ENCODE results near the gene TNNC1. TPM values are rescaled to one million over a fixed set of nuclear protein-coding genes. Genes with fewer than 3 reads are reported as not detected.
A peak's percentile ranks its signal among the peaks of the same experiment; 100 is the strongest.

Gene TNNC1
- total RNA-seq, 1 donor from 2014 or later, result 0.13 TPM

DNA sequence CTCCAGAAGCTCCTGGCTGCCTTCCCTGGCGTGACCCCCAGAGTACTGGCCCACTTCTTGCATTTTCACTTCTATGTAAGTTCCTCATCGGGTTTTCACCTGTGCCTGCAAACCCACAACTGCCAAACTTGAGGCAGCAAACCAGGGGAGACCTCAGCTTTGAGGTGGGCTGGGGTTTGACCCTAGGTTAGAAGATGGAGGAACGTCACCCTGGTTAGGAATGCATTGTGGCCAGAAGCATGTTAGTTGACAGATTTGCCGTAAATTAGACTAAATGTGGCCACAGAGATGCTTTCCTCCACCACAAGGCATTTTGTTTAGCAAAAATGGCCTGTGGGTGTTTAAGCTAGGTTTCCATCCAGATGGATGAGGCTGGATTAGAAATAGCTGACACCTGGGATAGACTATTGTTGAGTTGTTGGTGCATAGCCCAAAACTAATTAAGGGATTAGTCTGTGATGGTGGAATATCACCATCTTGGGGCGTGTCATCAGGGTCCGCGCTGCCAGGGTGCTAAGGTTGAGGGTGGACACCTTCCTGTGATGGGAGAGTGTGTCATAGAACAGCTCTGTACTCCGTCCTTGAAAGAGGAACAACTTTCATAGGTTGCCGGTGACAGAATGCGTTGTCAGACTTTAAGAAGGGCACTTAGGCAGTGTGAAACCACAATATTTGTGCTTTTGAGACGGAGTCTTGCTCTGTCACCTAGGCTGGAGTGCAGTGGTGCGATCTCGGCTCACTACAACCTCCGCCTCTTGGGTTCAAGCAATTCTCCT lies 5.1 kb upstream of the TNNC1 start:
- DNase-seq (ENCODE audit: low read depth in 2 of 2), result no peak

GRCh38 chr3:52458031-52458760 lies 4.4 kb upstream of the TNNC1 start:
- no peak for DNase-seq (ENCODE audit: low read depth in 2 of 2)

DNA sequence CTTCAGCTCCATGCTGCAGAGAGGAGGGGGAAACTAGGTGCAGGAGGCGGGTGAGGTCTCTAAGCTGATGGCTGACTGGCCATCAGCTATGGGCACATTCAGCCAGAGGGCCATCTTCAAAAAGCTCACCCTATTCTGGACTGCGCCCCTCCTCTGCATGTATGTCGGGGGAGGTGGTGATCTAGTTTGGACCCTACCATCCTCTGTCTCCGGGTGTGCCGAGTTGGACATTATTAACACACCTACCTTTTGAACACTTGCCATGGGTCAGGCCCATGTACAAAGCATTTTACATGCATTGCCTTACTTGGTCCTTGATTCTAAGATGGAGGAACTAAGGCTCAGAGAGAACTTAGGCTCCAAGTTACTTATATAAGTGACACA lies 3.0 kb upstream of the TNNC1 start:
- no peak for DNase-seq (ENCODE audit: low read depth in 2 of 2)

GRCh38 chr3:52456169-52456799 lies 2.4 kb upstream of the TNNC1 start:
- DNase-seq (ENCODE audit: low read depth in 2 of 2), result peak in 1 of 2 donors; percentile 24

- DNase-seq (ENCODE audit: low read depth in 2 of 2), result peak; percentile 50 to 88
Observed at GRCh38 chr3:52455283-52456168, 1.7 kb upstream of the TNNC1 start, which contains the start of gene NISCH. TSS of gene NISCH (plus strand) at chr3:52455604. CDS start at chr3:52455642, 38 bp downstream.

DNA sequence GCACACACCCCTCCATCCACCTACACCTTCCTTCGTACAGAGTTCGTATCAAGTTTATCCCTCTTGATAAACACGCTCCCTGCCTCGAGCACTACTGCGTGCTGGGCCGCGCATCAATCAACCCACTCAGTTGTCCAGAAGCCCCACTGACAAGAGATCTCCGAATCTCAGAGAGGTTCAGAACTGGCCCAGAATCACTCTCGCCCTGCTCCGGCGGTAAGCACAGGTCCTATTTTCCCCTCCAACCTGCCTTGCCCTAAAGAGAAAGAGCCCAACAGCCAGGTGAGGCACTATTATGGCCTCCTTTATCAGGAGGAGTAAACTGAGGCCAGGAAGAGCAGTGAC lies 1.1 kb upstream of the TNNC1 start:
- no peak for DNase-seq (ENCODE audit: low read depth in 2 of 2)

- DNase-seq (ENCODE audit: low read depth in 2 of 2), result no peak
Observed at GRCh38 chr3:52454250-52454937, 553 bp upstream of the TNNC1 start.

- DNase-seq (ENCODE audit: low read depth in 2 of 2), result no peak
Observed at GRCh38 chr3:52452570-52453221, 1.1 kb downstream of the TNNC1 start.

GRCh38 chr3:52452126-52452525 lies 1.7 kb downstream of the TNNC1 start:
- no peak for DNase-seq (ENCODE audit: low read depth in 2 of 2)

DNA sequence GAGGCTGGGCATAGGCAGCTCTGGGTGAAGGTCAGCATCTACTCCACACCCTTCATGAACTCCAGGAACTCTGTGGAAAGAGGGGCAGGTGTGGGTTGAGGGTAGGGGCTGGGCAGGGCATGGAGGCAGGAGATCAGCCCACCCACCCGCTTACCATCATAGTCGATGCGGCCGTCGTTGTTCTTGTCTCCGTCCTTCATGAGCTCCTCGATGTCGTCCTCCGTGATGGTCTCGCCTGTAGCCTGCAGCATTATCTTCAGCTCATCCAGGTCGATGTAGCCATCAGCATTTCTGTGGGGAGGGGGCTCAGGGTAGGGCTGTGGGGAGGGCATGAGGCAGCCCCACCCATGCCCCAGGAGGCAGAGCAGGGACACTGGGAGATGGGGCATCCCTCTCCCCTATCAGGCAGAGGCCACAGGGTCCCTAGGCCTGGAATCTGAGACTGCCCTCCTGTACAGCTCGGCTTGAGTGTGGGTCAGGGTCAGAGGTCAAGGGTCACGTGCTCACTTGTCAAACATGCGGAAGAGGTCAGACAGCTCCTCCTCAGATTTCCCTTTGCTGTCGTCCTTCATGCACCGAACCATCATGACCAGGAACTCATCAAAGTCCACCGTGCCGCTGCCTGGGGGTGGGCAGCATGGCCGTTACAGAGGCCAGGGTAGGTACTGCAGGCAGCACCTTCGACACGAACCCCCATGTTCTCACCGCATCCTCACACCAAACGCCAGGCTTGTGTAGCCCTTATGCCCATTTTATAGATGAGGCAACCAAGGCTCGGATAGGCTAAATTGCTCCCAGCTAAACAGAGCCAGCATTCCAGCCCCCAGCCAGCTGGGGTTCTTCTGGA lies 2.4 kb downstream of the TNNC1 start:
- DNase-seq (ENCODE audit: low read depth in 2 of 2), result no peak

GRCh38 chr3:52450489-52451236 lies 3.2 kb downstream of the TNNC1 start:
- no peak for DNase-seq (ENCODE audit: low read depth in 2 of 2)

GRCh38 chr3:52447512-52448355 lies 6.1 kb downstream of the TNNC1 start:
- DNase-seq (ENCODE audit: low read depth in 2 of 2), result no peak

GRCh38 chr3:52446631-52447511 lies 7.0 kb downstream of the TNNC1 start:
- peak in 1 of 2 donors; percentile 70 for DNase-seq (ENCODE audit: low read depth in 2 of 2)

DNA sequence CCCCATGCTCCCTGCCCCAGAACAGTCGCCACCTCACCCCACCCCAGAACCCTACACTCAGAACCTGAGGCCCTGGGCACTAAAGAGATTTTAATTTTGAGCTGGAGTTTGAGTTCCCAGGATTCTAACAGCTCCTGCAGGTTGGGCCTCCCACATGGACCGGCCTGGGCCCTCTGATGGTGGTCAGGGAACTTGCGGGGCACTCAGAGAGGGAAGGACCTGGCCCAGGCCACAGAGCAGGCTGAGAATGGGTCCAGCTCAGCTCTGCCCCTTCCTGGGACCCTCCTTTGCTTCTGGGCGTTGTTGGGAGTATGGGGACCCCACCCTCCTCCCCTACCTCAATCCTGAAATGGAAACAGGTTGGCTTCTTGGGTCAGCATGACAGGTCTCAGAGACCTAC lies 7.8 kb downstream of the TNNC1 start:
- no peak for DNase-seq (ENCODE audit: low read depth in 2 of 2)

DNA sequence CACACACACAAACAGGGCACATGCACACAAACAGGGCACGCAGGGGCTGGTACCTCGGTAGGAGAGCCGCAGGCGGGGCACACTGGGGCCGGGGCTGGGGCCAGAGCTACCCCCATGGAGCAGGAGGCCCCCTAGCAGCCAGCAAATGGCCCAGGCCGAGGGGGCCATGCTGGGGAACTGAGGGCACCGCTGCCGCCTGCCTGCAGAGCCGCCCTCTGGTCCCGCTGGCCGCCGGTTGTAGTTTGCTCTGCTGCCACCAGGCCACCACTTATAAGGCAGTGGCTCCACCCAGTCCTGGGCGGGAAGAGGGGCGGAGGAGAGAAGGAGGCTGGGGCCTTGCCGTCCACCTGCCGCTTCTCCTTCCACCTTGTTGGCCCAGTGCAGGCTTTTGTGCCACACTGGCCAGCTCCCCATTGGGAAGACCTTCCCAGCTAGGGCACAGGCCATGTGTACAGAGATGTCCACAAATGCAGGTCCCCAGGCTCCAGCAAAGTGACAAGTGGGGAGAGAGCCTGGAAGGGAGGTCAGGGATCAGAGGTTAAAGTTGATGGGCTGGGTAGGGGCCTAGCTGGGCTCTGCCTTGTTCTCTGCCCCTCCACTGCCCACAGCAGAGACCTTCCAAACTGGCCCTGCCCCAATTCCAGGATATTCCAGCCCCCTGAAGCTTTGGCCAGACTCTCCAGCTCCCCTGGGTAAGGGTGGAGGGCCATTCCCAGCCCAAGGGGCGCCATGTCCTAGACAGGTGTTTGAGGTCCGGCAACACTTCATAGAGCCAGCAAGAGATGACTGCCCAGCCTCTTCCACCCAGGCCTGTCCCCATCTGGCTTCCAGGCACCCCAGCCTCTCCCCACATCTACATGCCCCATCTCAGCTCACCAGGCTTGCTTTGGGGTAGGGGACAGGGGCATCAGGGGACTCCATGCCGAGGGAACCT lies 8.7 kb downstream of the TNNC1 start, which contains the start of gene SEMA3G:
Gene SEMA3G (minus strand): TSS at position 244 of the 934 bp plus-strand sequence. CDS start 76 bp downstream, at position 168.
- peak; percentile 47 to 85 for DNase-seq (ENCODE audit: low read depth in 2 of 2)

Data from dermis microvascular lymphatic vessel endothelial cell (primary cell).